NCI-H446 treated with DMSO at 0.1 percent for 48 hours (cell line): Measurements from ENCODE around the gene CTAGE9.
"Not testable (repeated sequence)": the region's sequence is repeated elsewhere in the genome, so short reads cannot be mapped to it uniquely, and the experiment has no call there.

Experiments
- DNase-seq: peaks from one replicate; lab custom pipeline; 2025; lab: John Stamatoyannopoulos, UW

Gene CTAGE9, protein sequence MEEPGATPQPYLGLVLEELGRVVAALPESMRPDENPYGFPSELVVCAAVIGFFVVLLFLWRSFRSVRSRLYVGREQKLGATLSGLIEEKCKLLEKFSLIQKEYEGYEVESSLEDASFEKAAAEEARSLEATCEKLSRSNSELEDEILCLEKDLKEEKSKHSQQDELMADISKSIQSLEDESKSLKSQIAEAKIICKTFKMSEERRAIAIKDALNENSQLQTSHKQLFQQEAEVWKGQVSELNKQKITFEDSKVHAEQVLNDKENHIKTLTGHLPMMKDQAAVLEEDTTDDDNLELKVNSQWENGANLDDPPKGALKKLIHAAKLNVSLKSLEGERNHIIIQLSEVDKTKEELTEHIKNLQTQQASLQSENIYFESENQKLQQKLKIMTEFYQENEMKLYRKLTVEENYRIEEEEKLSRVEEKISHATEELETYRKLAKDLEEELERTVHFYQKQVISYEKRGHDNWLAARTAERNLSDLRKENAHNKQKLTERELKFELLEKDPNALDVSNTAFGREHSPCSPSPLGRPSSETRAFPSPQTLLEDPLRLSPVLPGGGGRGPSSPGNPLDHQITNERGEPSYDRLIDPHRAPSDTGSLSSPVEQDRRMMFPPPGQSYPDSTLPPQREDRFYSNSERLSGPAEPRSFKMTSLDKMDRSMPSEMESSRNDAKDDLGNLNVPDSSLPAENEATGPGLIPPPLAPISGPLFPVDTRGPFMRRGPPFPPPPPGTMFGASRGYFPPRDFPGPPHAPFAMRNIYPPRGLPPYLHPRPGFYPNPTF

DNA sequence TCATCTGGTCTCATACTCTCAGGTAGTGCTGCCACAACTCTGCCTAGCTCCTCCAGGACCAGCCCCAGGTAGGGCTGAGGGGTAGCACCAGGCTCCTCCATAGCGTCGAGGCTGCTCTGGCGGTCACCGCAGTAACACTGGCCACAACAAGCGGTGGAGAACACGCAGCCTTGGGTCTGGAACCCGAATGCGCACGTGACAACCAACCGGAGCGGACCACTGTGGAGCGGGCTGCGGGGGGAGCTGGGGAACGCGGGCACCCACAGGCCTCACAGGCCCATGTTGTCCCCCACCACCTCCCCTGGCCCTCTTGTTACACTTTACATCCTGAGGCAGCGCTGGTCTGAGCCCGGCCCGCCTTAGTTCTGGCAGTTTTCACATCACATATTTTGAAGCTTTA is at the start of gene CTAGE9:
TSS of gene CTAGE9 (minus strand) at position 101 of the 400 bp plus-strand sequence. CDS start at position 101, 0 bp downstream.
- not testable (repeated sequence) for DNase-seq

DNA sequence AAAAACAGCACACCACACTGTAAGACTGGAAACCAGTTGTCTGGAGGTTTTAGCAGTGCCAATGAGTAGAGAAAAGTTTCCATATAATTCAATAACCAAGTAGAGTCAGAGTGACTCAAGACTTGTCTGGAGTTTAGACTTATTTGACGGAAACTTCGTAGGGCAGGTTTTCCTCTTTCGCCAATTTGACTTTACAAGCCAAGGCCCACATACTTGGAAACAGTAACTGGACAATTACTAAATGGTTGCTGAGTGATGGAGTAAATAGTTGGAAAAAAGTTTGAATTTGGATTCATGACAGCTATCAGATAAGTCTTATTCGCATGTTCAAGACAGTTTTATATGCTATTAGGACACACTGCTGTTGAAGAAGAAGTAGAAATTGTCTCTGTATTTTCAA is 48.1 kb upstream of the CTAGE9 start:
- DNase-seq, result no peak

DNA sequence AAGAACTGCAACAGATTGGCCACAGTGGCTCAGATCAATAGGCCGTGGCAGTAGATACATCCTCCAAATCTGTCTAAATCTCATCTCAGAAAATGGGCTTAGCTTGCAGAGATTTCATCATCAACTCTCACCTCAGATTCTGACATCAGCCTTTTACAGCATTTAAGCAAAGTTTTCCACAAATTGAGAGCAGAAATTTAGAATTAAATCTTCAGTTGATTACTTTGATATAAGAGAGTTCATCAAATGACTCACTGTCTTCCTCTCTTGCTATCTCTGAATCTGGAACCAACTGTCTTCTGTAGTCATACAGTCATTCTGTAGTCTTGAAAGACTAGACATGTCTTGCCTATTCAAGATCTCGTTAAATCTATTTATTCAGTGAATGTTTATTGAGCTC is 45.2 kb upstream of the CTAGE9 start:
- DNase-seq, result no peak

DNA sequence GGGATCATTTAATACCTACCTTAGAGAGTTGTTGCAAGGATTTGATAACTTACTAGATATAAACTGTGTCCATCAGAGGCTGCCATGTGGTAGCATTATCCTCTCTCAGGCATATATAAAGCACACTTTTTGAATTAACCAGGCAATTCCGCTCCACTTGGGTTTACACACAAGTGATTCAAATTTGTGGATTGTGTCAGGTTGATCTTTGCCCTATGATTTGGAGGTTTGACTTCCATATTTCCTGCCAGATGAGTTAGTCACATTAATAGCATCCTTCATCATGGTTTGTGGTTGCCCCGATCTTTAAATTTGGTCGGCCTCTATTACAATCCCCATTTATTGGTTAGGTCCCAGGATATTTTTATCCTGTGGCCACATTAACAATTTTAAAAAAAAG is 44.8 kb upstream of the CTAGE9 start:
- DNase-seq, result no peak

DNA sequence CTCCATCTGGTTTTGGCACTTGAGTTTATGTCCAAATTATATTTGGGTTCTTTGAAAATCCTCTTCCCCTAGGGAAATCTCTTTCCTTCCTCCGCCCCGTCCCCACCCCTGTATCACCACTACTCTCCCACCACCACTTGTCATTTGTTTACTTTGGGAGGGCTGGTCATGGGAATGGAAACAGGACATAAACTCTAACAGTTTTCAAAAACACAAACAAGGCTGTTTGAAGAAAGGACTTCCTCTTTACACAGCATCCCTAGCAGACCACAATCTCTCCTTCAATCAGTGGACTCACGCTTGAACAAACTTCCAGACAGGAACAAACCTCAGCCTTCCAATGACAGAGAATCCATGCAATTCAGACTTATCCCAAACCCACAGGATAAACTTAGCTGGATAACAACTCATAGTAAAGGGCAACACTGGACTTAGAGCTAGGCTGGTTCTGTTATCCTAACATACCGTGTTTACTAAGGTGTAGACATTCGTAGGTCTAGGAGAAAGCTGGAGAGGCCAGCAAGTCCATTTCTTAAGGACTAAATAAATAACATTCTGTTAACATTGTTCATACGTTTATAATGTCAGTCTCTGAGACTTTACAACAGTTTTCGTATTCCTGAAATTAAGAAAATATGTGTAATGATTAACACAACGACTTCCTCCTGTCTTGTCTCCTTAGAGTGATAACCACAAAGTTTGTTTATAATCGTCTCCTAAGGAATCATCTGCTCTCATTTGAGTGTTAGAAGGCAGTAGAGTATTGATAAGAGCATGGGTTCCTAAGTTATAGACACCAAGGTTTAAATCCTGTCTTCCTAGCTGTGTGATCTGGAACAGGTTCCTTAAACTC is 44.1 kb upstream of the CTAGE9 start:
- no peak for DNase-seq

DNA sequence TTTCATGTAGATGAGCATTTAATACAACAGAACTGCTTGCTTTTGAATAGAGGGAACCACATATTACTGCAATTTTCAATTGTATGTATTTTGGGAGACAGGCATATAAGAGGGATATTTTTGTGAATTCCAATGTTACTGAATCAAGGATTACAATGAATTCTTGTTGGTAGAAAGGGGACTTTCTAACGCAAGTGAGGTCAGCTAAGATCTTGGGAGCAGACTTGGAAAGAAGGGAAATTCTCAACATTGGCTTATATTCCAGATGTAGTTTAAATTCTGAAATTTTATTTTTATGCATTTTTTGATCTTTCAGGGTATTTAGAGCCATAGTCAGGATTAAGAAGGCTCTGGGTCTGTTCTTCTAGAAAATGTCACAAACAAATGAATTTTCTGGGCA is 43.3 kb upstream of the CTAGE9 start:
- DNase-seq, result no peak

DNA sequence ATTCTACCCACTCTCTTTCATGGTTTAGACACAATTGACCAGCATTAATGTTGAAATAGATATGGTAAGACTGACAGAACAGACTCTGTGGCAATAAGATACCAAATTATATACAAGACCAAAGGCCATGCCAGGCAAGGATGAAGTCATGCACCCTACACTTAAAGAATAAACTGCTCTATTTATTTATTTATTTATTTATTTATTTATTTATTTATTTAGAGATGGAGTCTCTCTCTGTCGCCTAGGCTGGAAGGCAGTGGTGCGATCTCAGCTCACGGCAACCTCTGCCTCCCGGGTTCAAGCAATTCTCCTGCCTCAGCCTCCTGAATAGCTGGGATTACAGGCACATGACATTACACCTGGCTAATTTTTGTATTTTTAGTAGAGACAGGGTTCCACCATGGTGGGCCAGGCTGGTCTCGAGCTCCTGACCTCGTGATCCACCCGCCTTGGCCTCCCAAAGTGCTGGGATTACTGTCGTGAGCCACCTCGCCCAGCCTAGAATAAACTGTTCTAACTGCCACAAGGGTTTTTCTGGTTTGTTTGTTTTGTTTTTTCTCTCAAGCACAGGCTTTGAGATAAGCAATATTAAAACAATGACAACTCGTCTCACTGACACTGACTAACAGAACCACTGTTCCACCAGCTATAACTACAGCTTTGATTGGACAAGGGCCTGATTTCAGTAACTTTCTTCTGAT is 40.3 kb upstream of the CTAGE9 start:
- not testable (repeated sequence) for DNase-seq

DNA sequence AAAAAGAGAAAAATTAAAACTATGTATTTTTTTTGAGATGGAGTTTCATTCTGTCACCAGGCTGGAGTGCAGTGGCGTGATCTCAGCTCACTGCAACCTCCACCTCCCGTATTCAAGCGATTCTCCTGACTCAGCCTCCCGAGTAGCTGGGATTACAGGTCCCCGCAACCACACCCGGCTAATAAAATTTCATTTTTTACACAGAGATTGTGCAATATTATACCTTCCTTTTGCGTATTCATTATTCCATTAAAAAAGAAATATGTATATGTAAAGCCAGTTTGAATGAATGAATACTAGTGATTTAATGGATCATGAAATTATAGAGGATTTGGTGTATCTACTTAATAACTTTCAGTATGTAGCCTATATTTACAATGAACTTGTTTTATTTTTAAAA is 38.2 kb upstream of the CTAGE9 start:
- DNase-seq, result no peak

DNA sequence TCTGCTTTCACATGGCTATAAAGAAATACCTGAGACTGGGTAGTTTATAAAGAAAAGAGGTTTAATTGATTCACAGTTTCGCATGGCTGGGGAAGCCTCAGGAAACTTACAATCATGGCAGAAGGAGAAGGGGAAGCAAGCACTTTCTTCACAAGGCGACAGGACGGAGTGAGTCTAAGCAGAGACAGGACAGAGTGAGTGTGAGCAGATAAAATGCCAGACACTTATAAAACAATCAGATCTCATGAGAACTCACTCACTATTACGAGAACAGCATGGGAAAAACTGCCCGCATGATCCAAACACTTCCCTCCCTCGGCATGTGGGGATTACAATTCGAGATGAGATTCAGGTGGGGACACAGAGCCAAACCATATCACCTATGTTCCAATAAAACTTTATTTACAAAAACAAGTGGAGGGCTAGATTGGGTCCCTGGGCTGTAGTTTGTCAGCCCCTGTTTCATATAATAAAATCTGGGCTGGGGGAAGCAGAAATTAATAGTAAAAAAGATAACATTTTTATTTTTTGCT is 37.1 kb upstream of the CTAGE9 start:
- DNase-seq, result no peak

DNA sequence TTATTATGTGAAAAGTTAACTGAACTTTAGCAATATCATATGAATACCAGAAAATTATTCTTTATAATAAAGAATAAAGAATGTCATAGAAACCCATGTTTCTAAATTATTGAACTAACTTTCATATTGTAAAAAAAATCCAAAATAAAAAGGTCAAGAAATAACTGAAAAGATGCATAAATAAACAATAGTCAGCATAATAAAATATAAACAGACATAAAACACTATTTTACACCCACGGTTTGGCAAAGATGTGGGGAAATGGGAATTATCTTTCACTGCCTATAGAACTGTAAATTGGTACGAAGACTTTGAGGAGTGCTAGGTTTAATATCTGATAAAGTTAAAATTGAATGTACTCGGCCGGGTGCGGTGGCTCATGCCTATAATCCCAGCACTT is 34.7 kb upstream of the CTAGE9 start:
- DNase-seq, result no peak

DNA sequence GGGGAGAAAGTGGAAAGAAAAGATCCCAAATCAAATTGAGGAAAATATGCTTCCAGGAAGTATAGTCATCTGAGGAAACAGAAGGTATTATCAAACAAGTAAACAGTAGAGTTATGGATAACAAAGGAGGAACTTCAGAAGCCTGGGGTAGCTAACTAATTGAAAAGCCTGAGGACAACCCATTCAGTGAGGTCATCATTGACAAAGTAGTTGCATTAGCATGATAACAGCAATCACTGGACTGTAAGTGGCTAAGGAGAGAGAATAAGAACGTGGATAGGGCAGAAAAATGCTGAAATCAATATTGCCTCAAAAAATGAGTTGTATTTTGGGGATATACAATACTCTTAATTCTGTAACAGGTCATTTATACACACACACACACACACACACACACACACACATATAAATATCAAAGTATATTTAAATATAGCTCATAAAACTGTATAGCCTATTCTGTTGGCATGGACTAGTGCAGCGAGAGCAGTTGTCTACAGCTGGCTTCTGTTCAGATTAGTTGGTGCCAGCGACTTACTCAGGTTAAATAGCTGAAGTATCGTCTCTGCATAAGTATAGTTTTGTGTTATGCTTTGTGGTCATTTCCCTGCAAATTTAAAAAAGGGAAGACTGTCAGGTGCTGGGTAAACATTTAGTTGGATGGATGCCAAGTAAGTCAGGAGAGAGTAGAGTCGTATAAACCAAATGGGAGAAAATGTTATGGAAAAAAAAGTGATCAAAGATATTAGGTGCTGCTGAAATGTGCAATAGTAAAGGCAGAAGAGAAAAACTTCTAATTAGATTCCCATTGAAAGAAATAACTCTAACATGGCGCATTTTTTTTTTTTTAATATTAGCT is 33.8 kb upstream of the CTAGE9 start:
- no peak for DNase-seq

DNA sequence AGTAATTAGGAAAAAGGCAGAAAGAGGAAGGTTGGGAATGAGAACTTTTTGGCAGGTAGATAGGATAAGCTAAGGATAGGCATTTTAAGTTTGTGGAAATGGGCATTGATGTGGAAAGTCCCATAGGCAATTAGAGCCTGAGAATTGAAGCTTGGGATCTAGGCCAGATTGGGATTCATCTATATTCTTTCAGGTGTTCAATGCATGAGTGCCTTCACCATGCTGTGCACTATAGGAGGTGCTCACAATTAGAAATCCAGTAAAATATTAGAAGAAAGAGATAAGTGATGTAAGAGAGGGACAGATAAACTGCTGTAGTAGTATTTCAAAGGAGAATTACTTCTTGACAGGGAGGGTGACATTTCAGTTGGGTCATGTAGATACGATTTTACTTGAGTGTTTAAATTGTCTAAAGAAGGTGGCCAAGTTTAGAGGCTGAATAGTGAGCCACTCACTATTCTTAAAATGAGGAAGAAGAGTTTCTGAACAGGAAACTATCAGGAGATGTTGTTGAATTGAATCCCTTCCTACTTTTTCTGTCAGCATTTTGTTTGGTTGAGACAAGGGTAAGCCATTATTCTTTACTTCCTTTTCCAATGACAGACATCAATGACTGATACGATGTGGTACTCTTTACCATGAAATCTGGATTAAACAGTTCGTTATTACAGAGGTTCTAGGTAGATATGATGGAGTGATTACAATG is 31.0 kb upstream of the CTAGE9 start:
- no peak for DNase-seq

DNA sequence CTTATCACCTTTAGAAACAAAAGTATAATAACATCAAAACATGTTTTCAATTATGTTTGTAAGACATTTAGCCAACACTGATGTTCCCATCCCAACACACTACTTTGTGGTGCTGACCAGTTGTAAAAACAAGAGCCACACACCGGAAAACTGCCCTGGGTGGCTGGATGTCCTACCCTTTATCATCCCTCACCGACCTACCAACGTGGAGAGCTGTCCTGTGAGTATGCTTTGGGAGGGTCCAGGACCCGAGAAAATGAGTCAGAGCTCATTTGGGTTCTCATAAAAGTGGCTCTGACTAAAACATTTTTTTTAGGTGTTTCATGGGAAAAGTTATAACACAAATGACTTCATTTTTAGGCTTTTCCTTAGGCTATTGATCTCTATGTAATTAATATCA is 29.3 kb upstream of the CTAGE9 start:
- no peak for DNase-seq

DNA sequence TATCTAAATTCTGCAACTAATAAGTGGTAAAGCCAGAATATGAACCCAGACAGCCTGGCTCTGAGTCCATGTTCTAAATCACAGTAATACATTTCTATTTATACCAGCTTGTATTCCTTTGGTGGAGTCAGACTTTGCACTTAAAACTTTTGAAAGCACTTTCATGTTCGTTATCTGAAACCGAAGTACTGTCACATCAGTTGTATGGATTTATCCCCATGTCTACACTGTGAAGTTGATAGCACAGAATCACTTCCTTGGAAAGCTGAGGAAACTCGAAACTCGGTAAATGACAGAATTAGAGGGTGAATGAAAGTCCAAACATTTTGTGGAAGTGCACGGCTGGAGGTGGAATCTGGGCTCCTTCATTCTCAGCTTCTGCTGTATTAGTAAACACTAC is 28.3 kb upstream of the CTAGE9 start:
- no peak for DNase-seq

DNA sequence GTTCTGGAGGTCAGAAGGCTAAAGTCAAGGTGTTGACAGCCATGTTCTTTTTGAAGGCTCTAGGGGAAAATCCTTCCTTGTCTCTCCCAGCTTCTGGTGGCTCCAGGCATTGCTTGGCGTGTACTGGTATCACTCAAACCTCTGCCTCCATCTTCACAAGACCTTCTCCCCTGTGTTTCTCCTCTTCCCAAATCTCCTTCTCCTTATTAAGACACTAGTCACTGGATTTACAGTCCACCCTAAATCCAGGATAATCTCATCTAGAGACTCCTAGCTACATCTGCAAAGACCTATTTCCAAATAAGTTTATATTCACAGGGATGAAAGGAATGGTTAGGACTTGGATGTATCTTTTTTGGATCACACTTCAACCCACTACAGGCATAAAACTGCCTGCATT is 26.0 kb upstream of the CTAGE9 start:
- no peak for DNase-seq

DNA sequence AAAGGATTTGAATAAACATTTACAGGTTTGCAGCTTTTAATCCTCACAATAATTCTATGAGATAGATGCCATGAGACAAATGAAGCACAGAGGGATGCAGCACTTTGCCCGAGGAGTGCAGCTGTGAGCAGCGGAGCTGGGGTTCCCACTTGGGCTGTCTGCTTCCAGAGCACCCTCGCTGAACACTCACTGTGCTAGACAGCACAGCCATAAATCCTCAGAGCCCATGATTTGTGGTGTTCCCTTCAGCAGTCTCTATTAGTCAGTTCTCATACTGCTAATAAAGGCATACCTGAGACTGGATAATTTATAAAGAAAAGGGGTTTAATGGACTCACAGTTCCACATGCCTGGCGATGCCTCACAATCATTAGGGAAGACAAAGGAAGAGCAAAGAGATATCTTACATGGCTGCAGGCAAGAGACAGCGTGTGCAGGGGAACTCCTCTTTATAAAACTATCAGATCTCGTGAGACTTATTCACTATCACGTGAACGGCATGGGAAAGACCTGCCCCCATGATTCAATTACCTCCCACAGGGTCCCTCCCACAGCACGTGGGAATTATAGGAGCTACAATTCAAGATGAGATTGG is 25.3 kb upstream of the CTAGE9 start:
- no peak for DNase-seq

DNA sequence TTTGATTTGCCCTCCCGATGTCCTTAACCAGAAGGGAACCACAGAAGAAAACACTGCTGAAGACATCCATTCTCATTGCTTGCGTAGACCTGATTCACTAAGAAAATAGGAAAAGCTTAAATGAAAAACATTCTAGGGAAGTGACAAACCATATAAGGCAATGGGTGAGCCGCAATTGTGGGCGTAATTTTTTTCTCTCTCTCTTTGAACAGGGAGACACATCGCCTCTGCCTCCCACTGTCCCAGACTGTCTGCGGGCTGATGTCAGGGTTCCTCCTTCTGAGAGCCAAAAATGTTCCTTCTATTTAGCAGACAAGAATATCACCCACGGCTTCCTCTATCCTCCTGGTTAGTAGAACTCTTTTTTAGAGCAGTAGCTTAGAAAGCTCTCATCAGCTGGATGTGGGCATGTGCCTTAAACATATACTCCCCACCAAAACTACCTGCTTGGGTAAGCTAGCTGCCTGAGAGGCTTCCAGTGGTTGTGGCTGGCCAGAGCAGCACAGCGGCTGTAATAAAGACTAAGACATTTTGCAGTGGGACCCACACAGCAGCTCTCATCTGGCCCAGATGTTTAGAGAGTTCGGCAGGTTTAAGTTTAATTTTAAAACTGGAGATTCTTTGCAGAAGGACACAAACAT is 22.7 kb upstream of the CTAGE9 start:
- no peak for DNase-seq

DNA sequence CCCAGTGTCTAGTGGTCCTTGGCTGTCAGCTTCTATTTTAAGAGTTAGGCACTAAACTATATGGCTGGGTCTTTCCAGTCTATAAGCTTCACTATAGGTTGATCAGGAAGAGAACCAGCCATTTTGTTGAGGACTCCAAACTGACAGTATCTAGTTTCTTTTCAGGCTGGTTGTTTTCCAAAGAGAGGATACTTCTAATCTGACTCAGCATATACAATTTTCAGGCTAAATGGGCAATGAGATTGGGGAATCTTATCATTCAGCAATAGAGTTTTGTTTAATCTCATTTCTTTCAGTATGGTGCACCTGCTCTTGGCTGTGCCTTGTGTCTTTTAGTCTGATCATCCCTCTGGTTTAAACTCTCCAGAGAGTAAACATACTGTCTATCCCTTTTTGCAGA is 20.4 kb upstream of the CTAGE9 start:
- no peak for DNase-seq

DNA sequence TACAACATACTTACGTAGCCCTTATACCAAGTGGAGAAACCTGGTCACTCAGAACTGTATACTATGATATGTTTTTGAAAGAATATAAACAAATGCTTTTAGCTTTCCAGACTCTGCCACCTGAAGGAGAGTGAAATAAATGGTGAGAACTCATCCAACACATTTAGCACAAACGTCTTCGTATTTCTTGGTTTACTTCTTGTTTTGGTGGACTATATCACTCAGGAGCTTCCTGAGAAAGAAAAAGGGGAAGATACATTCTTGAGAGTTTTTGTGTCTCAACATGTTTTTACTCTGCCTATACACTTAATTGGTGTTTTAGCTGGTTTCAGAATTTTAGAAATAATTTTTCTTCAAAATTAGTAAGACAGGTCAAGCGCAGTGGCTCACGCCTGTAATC is 19.4 kb upstream of the CTAGE9 start:
- no peak for DNase-seq
